PC-3 (cell line): Measurements from ENCODE around the gene PREB. TPM values are rescaled to one million over a fixed set of nuclear protein-coding genes. Genes with fewer than 3 reads are reported as not detected.

Experiments
- ATAC-seq: fragments of 200-7000 bp; cut with Tn5 transposase; 2 replicates; pipeline ENCODE4 v1.9.1; 2020; ENCODE audit warnings: mild to moderate bottlenecking, moderate library complexity
- BruUV-seq: library from RNA; stranded (reverse); fragments of 400-500 nt; replicated peaks from 2 replicates; lab custom pipeline; 2021; lab: Mats Ljungman, UMichigan
- CTCF ChIA-PET: fragments of 300-600 bp; sonication (Branson Sonifier 250); formaldehyde crosslinking; loops from one replicate; lab custom pipeline; 2022; ENCODE audit warnings: antibody characterized with exemption; lab: Charles Lee
- POLR2A ChIA-PET: fragments of 300-600 bp; sonication (Branson Sonifier 250); formaldehyde crosslinking; loops from one replicate; lab custom pipeline; 2022; ENCODE audit warnings: antibody characterized with exemption; ENCODE audit not compliant: unreplicated experiment; lab: Charles Lee
- DNase-seq: peaks from one replicate; pipeline ENCODE4 v3.0.0-alpha.2; 2015
- H2AFZ ChIP-seq: fragments of 300-600 bp; sonication (generic); 2 replicates; pipeline ENCODE4 v1.6.0; 2016; ENCODE audit warnings: antibody characterized with exemption, low read length
- H3F3A ChIP-seq: fragments of 300-600 bp; sonication (generic); one replicate; pipeline ENCODE4 v1.6.0; 2017; ENCODE audit warnings: antibody characterized with exemption, low read length, control low read depth, mild to moderate bottlenecking; ENCODE audit not compliant: unreplicated experiment
- H3K27ac ChIP-seq: fragments of 300-600 bp; sonication (generic); 2 replicates; pipeline ENCODE4 v1.5.1; 2016; ENCODE audit warnings: mild to moderate bottlenecking, low read length
- H3K27me3 ChIP-seq: fragments of 300-600 bp; sonication (generic); 2 replicates; pipeline ENCODE4 v1.6.1; 2016; ENCODE audit warnings: low read length, mixed read lengths
- H3K36me3 ChIP-seq: fragments of 300-600 bp; sonication (generic); 2 replicates; pipeline ENCODE4 v1.6.1; 2016; ENCODE audit warnings: low read depth, mixed run types, low read length, mixed read lengths
- H3K4me1 ChIP-seq: fragments of 300-600 bp; sonication (generic); 2 replicates; pipeline ENCODE4 v1.5.1; 2016; ENCODE audit warnings: low read length; ENCODE audit not compliant: insufficient read depth
- H3K4me2 ChIP-seq: fragments of 300-600 bp; sonication (generic); 2 replicates; pipeline ENCODE4 v1.6.0; 2016; ENCODE audit warnings: low read length
- H3K4me3 ChIP-seq: fragments of 300-600 bp; sonication (generic); 2 replicates; pipeline ENCODE4 v1.5.1; 2016; ENCODE audit warnings: mild to moderate bottlenecking, low read length, mixed read lengths
- H3K79me2 ChIP-seq: fragments of 300-600 bp; sonication (generic); 2 replicates; pipeline ENCODE4 v1.6.1; 2017; ENCODE audit warnings: low read length, mixed read lengths
- H3K9ac ChIP-seq: fragments of 300-600 bp; sonication (generic); 2 replicates; pipeline ENCODE4 v1.6.0; 2016; ENCODE audit warnings: mild to moderate bottlenecking, low read length
- H3K9me2 ChIP-seq: fragments of 300-600 bp; sonication (generic); replicated peaks from 2 replicates; pipeline ENCODE4 v1.6.1; 2016; ENCODE audit warnings: mixed run types, low read length, mixed read lengths
- H3K9me3 ChIP-seq: fragments of 300-600 bp; sonication (generic); 2 replicates; pipeline ENCODE4 v1.6.1; 2016; ENCODE audit warnings: low read length, mixed read lengths
- H4K20me1 ChIP-seq: fragments of 300-600 bp; sonication (generic); 2 replicates; pipeline ENCODE4 v1.6.1; 2016; ENCODE audit warnings: low read length, mixed read lengths
- CTCF ChIP-seq: fragments of 300-600 bp; sonication (generic); conservative IDR thresholded peaks from 2 replicates; pipeline ENCODE4 v1.5.1; 2017; ENCODE audit warnings: antibody characterized with exemption, low read depth, mild to moderate bottlenecking, low read length
- EZH2 ChIP-seq: fragments of 300-600 bp; sonication (generic); IDR thresholded peaks from one replicate; pipeline ENCODE4 v1.6.1; 2017; ENCODE audit warnings: antibody characterized with exemption, mild to moderate bottlenecking, low read length; ENCODE audit not compliant: unreplicated experiment
- EZH2phosphoT487 ChIP-seq: fragments of 300-600 bp; sonication (generic); IDR thresholded peaks from 2 replicates; pipeline ENCODE4 v1.6.1; 2018; ENCODE audit warnings: mild to moderate bottlenecking, antibody characterized with exemption, low read length, borderline replicate concordance
- intact Hi-C: fragments of 100-400 bp; cut with micrococcal nuclease; formaldehyde crosslinking; loops from 2 replicates; pipeline ENCODE4 v1.9.0; 2023
- total RNA-seq: library from RNA; depleted of rRNA; stranded (reverse); fragments of >200 nt; gene quantifications from 2 replicates; pipeline ENCODE4 v1.2.3, GENCODE V29; 2014

Gene PREB
- total RNA-seq, 1 experiment from 2014 or later: 85.6 TPM

DNA sequence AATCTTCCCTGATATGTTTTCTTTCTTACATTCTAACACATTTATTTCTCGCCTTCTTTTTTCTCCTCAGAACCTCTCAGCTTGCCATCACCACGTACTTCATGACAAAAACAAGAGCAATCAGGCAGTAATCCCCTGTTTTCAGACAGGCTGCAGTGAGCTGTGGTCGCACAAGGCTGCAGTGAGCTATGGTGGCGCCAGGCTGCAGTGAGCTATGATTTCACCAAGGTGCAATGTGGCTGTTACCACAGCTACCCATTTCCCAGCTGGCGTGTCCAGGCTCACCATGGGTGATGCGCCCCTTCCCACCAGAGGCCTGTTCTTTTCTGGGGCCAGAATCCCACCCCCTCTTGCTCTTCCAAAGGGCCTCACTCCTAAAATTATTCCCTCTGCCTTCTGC, 40.2 kb upstream of the PREB start:
- Histone ChIP-seq H3K9ac (no peak overlapping the region), H2AFZ (no peak overlapping the region), H3F3A (no peaks in the 10 kb centered on the region), H3K9me3 (no peaks in the 10 kb centered on the region), H4K20me1 (no peaks in the 10 kb centered on the region), H3K27me3 (peaks cover 47% of the 10 kb centered on the region), H3K9me2 (no peaks in the 10 kb centered on the region), H3K4me2 (no peak overlapping the region), H3K4me1 (no peaks in the 10 kb centered on the region), H3K79me2 (no peaks in the 10 kb centered on the region), H3K4me3 (no peak overlapping the region), H3K36me3 (no peaks in the 10 kb centered on the region), H3K27ac (no peak overlapping the region)
- no peak for ATAC-seq
- intact Hi-C loops: no loop called here
- POLR2A ChIA-PET: no interaction called here
- no TSS peak for BruUV-seq
- CTCF ChIA-PET: no interaction called here
- no peak for TF ChIP-seq EZH2
- TF ChIP-seq CTCF: no peak
- no peak for TF ChIP-seq EZH2phosphoT487
- no peak for DNase-seq

DNA sequence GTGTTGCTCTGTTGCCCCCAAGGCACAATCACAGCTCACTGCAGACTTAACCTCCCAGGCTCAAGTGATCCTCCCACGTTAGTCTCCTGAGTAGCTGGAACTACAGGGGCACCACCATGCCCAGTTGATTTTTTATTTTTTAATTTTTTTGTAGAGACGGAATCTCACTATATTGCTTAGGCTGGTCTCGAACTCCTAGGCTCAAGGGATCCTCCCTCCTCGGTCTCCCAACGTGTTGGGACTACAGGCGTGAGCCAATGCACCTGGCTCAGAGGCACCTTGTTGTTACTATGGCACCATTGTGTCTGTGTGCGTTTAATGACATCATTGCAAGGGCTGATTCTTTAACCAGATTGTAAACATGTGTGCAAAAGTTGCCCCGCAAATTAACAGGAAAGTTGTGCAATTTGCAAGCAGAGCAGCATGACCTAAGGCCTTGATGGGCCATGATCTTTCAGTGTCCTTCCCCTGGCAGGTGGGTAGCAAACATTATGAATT, 37.0 kb upstream of the PREB start:
- H3F3A ChIP-seq: no peaks in the 10 kb centered on the region
- no peaks in the 10 kb centered on the region for H3K9me3 ChIP-seq
- H3K9me2 ChIP-seq: no peaks in the 10 kb centered on the region
- H3K27ac ChIP-seq: no peak overlapping the region
- H3K4me1 ChIP-seq: no peaks in the 10 kb centered on the region
- POLR2A ChIA-PET: no interaction called here
- ATAC-seq (no peak; the same call in 1 of the 2 replicates), DNase-seq (no peak)
- no peak overlapping the region for H3K9ac ChIP-seq
- intact Hi-C loops: no loop called here
- no peaks in the 10 kb centered on the region for H4K20me1 ChIP-seq
- no peak overlapping the region for H3K4me2 ChIP-seq
- CTCF ChIA-PET: interaction anchor here (0.7 kb wide), 1 partner anchor 10 kb away, joined by 7 read pairs; no protein-coding TSS in a partner anchor
- H3K27me3 ChIP-seq: peaks cover 28% of the 10 kb centered on the region
- H3K79me2 ChIP-seq: no peaks in the 10 kb centered on the region
- no peak for TF ChIP-seq EZH2
- H3K4me3 ChIP-seq: no peak overlapping the region
- no TSS peak for BruUV-seq
- no peaks in the 10 kb centered on the region for H3K36me3 ChIP-seq
- H2AFZ ChIP-seq: no peak overlapping the region

DNA sequence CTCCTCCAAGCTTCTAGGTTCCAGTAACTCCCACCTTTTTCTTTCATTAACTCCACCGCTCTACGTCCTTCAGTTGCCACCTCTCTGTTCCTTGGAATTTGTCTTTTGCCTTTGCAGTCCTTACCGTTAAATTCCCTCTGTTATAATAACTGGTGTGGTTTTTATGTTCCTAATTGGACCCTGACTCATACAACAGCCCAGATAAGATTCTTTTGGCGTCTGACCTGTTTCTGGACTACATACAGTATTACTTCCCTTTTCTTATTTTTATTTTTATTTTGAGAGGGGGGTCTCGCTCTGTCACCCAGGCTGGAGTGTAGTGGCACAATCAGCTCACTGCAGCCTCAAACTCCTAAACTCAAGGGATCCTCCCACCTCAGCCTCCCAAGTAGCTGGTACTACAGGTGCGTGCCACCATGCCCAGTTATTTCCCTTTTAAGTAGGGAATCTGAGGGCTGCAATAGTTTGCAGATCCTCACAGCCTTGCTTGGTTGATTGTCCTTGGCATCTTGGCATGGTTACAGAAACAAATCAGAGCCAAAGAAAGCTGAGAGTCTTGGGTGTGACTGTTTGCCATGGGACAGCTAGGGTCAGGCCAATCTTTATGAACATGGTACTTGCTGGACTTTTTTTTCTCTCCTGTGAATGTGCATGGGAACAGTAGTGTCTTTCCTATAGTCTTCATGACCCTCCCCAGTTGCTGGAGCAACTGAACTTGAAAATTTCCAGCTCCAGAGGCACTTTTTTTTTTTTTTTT, 36.3 kb upstream of the PREB start:
- H4K20me1 ChIP-seq: no peaks in the 10 kb centered on the region
- peak overlapping the region; percentile 84; the same call in 1 of the 2 replicates for H2AFZ ChIP-seq
- CTCF ChIA-PET: interaction anchor here (0.7 kb wide), 1 partner anchor 10 kb away, joined by 7 read pairs; no protein-coding TSS in a partner anchor
- H3K9me2 ChIP-seq: no peaks in the 10 kb centered on the region
- BruUV-seq: no TSS peak
- TF ChIP-seq CTCF (no peak), EZH2phosphoT487 (no peak), EZH2 (no peak)
- H3K9me3 ChIP-seq: no peaks in the 10 kb centered on the region
- POLR2A ChIA-PET: no interaction called here
- no peaks in the 10 kb centered on the region for H3F3A ChIP-seq
- no peak overlapping the region for H3K9ac ChIP-seq
- peak overlapping the region; percentile 78; the same call in 1 of the 2 replicates for H3K4me2 ChIP-seq
- intact Hi-C loops: no loop called here
- H3K4me3 ChIP-seq: no peak overlapping the region
- no peaks in the 10 kb centered on the region for H3K79me2 ChIP-seq
- H3K27me3 ChIP-seq: peaks cover 26% of the 10 kb centered on the region
- no peak for DNase-seq
- ATAC-seq: peak; percentile 32
- no peaks in the 10 kb centered on the region for H3K36me3 ChIP-seq
- H3K27ac ChIP-seq: no peak overlapping the region
- no peaks in the 10 kb centered on the region for H3K4me1 ChIP-seq
